PFSK-1 (cell line): ENCODE results near the gene THSD7B.

Experiments
- FOXP2 ChIP-seq: optimal IDR thresholded peaks from 2 replicates; pipeline ENCODE3; 2011; ENCODE audit warnings: borderline replicate concordance, control low read depth, inconsistent platforms; ENCODE audit not compliant: insufficient read depth; ENCODE audit errors: extremely low read length, extremely low read depth
- POLR2AphosphoS5 ChIP-seq: IDR thresholded peaks from 2 replicates; pipeline ENCODE4 v1.6.1; 2012; ENCODE audit warnings: low read depth, mild to moderate bottlenecking, control low read depth, low read length, moderate library complexity
- SIN3A ChIP-seq: IDR thresholded peaks from 2 replicates; pipeline ENCODE4 v1.6.1; 2012; ENCODE audit warnings: mild to moderate bottlenecking, low read length, moderate library complexity, borderline replicate concordance; ENCODE audit not compliant: insufficient read depth
- TAF1 ChIP-seq: IDR thresholded peaks from 2 replicates; pipeline ENCODE4 v1.6.1; 2012; ENCODE audit warnings: low read length, control low read depth, borderline replicate concordance; ENCODE audit not compliant: insufficient read depth
- TF ChIP-seq, protein P1 (sequence below), 2 experiments: IDR thresholded peaks; 2 replicates each; pipeline versions ENCODE4 v1.6.1 to v1.8.0; 2011 to 2012; ENCODE audit warnings: low read depth in 2 of 2, low read length in 2 of 2, control low read depth in 1 of 2, inconsistent platforms in 1 of 2, mild to moderate bottlenecking in 1 of 2, moderate library complexity in 1 of 2; ENCODE audit not compliant: insufficient read depth in 1 of 2

Gene THSD7B

DNA sequence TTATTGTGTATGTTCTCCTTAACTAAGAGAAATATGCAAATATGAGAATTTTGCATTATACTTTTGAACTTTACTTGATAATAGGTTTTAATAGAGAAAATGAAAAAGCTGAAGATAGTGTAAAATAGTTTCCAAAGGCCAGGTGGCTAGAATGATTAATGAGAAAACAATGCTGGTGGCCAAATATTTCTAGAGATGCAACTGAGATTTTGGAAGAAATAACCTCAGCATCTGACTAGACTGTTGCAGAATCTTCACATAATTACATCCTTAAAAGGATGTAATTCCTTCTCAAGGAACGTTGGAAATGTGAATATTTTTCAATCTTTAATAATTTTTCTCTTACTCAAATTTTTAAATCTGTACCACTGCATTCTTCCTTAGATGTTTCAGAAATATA is 434.4 kb downstream of the THSD7B start:
- TF ChIP-seq POLR2AphosphoS5 (no peak), SIN3A (no peak), TAF1 (no peak), FOXP2 (no peak)
- TF ChIP-seq, protein P1, sequence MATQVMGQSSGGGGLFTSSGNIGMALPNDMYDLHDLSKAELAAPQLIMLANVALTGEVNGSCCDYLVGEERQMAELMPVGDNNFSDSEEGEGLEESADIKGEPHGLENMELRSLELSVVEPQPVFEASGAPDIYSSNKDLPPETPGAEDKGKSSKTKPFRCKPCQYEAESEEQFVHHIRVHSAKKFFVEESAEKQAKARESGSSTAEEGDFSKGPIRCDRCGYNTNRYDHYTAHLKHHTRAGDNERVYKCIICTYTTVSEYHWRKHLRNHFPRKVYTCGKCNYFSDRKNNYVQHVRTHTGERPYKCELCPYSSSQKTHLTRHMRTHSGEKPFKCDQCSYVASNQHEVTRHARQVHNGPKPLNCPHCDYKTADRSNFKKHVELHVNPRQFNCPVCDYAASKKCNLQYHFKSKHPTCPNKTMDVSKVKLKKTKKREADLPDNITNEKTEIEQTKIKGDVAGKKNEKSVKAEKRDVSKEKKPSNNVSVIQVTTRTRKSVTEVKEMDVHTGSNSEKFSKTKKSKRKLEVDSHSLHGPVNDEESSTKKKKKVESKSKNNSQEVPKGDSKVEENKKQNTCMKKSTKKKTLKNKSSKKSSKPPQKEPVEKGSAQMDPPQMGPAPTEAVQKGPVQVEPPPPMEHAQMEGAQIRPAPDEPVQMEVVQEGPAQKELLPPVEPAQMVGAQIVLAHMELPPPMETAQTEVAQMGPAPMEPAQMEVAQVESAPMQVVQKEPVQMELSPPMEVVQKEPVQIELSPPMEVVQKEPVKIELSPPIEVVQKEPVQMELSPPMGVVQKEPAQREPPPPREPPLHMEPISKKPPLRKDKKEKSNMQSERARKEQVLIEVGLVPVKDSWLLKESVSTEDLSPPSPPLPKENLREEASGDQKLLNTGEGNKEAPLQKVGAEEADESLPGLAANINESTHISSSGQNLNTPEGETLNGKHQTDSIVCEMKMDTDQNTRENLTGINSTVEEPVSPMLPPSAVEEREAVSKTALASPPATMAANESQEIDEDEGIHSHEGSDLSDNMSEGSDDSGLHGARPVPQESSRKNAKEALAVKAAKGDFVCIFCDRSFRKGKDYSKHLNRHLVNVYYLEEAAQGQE (IDR thresholded peaks at IDR 0.05; ENCODE audit: insufficient read depth in 1 of 2, low read depth in 2 of 2, low read length in 2 of 2) = no peak

GRCh38 chr2:137202318-137202717 is 437.0 kb downstream of the THSD7B start:
- TF ChIP-seq, protein P1 (IDR thresholded peaks at IDR 0.05; ENCODE audit: insufficient read depth in 1 of 2, low read depth in 2 of 2, low read length in 2 of 2) = no peak
- no peak for TF ChIP-seq TAF1

GRCh38 chr2:137205324-137205723 is 440.0 kb downstream of the THSD7B start:
- TF ChIP-seq SIN3A (no peak), FOXP2 (no peak), TAF1 (no peak), POLR2AphosphoS5 (no peak)
- TF ChIP-seq, protein P1 (IDR thresholded peaks at IDR 0.05; ENCODE audit: insufficient read depth in 1 of 2, low read depth in 2 of 2, low read length in 2 of 2) = no peak

- TF ChIP-seq POLR2AphosphoS5 (no peak), SIN3A (no peak), TAF1 (no peak), FOXP2 (no peak)
- TF ChIP-seq, protein P1 (IDR thresholded peaks at IDR 0.05; ENCODE audit: insufficient read depth in 1 of 2, low read depth in 2 of 2, low read length in 2 of 2) = no peak
These were observed 440.7 kb downstream of the THSD7B start for GRCh38 chr2:137206069-137206468.

GRCh38 chr2:137207030-137207429 is 441.7 kb downstream of the THSD7B start:
- TF ChIP-seq, protein P1 (IDR thresholded peaks at IDR 0.05; ENCODE audit: insufficient read depth in 1 of 2, low read depth in 2 of 2, low read length in 2 of 2) = no peak
- TF ChIP-seq FOXP2 (no peak), TAF1 (no peak), POLR2AphosphoS5 (no peak), SIN3A (no peak)
